ENCODE results near the gene NCR2.

The NCR2 gene

DNA sequence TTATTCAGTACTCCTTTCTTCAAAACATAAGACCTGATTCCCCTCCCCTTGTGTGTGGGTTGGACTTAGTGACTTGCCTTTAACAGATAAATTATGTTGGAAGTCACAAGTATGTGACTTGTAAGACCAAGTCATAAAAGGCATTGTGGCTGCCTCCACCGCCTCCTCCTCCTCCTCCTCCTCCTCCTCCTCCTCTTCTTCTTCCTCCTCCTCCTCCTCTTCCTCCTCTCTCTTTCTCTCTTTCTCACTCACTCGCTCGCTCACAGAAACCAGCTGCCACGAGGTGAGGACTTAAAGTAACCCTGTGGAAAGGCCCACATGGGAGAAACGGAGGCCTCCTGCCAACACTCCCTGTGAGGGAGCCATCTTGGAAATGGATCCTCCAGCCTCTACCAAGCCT, 64.0 kb downstream of the NCR2 start:
- CTCF ChIA-PET, result interaction anchor here (0.8 kb wide), 1 partner anchor 25 kb away, joined by 3 read pairs; no protein-coding TSS in a partner anchor
- TF ChIP-seq RBAK (tag by site-specific recombination; IDR thresholded peaks at IDR 0.05) (no peak), REPIN1 (tag by site-specific recombination; IDR thresholded peaks at IDR 0.05; ENCODE audit: low read depth) (no peak), ZNF335 (tag by site-specific recombination; conservative IDR thresholded peaks at IDR 0.05) (no peak), ZNF596 (tag by site-specific recombination; IDR thresholded peaks at IDR 0.05) (no peak), ZFP37 (tag by site-specific recombination; IDR thresholded peaks at IDR 0.05) (no peak), ZNF16 (tag by site-specific recombination; IDR thresholded peaks at IDR 0.05; ENCODE audit: low read depth) (no peak), ZFHX2 (tag by site-specific recombination; conservative IDR thresholded peaks at IDR 0.05) (peak; percentile 81), TCF7L2 (IDR thresholded peaks at IDR 0.05; ENCODE audit: borderline replicate concordance, low read depth, low read length) (no peak), ZNF629 (tag by site-specific recombination; IDR thresholded peaks at IDR 0.05) (no peak), ZNF266 (tag by site-specific recombination; IDR thresholded peaks at IDR 0.05; ENCODE audit: low read depth) (no peak), ZNF626 (tag by site-specific recombination; IDR thresholded peaks at IDR 0.05) (no peak), EGR2 (tag by site-specific recombination; IDR thresholded peaks at IDR 0.05; ENCODE audit: low read depth) (peak; percentile 97), ZFP3 (tag by site-specific recombination; IDR thresholded peaks at IDR 0.05; ENCODE audit: low read depth) (no peak), ZNF10 (tag by site-specific recombination; IDR thresholded peaks at IDR 0.05) (no peak), ZNF132 (tag by site-specific recombination; IDR thresholded peaks at IDR 0.05; ENCODE audit: borderline replicate concordance) (no peak), ZNF530 (tag by site-specific recombination; IDR thresholded peaks at IDR 0.05; ENCODE audit: low read depth) (no peak), ZNF202 (tag by site-specific recombination; IDR thresholded peaks at IDR 0.05; ENCODE audit: borderline replicate concordance) (no peak), ZNF292 (tag by site-specific recombination; IDR thresholded peaks at IDR 0.05; ENCODE audit: borderline replicate concordance, low read depth) (no peak), ZNF600 (tag by site-specific recombination; IDR thresholded peaks at IDR 0.05) (no peak)
- TF ChIP-seq, protein P1, sequence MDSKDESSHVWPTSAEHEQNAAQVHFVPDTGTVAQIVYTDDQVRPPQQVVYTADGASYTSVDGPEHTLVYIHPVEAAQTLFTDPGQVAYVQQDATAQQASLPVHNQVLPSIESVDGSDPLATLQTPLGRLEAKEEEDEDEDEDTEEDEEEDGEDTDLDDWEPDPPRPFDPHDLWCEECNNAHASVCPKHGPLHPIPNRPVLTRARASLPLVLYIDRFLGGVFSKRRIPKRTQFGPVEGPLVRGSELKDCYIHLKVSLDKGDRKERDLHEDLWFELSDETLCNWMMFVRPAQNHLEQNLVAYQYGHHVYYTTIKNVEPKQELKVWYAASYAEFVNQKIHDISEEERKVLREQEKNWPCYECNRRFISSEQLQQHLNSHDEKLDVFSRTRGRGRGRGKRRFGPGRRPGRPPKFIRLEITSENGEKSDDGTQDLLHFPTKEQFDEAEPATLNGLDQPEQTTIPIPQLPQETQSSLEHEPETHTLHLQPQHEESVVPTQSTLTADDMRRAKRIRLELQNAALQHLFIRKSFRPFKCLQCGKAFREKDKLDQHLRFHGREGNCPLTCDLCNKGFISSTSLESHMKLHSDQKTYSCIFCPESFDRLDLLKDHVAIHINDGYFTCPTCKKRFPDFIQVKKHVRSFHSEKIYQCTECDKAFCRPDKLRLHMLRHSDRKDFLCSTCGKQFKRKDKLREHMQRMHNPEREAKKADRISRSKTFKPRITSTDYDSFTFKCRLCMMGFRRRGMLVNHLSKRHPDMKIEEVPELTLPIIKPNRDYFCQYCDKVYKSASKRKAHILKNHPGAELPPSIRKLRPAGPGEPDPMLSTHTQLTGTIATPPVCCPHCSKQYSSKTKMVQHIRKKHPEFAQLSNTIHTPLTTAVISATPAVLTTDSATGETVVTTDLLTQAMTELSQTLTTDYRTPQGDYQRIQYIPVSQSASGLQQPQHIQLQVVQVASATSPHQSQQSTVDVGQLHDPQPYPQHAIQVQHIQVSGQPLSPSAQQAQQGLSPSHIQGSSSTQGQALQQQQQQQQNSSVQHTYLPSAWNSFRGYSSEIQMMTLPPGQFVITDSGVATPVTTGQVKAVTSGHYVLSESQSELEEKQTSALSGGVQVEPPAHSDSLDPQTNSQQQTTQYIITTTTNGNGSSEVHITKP (tag by site-specific recombination; IDR thresholded peaks at IDR 0.05), result no peak
- TF ChIP-seq, protein P2, sequence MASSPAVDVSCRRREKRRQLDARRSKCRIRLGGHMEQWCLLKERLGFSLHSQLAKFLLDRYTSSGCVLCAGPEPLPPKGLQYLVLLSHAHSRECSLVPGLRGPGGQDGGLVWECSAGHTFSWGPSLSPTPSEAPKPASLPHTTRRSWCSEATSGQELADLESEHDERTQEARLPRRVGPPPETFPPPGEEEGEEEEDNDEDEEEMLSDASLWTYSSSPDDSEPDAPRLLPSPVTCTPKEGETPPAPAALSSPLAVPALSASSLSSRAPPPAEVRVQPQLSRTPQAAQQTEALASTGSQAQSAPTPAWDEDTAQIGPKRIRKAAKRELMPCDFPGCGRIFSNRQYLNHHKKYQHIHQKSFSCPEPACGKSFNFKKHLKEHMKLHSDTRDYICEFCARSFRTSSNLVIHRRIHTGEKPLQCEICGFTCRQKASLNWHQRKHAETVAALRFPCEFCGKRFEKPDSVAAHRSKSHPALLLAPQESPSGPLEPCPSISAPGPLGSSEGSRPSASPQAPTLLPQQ (tag by site-specific recombination; IDR thresholded peaks at IDR 0.05), result no peak
- TF ChIP-seq, protein P3, sequence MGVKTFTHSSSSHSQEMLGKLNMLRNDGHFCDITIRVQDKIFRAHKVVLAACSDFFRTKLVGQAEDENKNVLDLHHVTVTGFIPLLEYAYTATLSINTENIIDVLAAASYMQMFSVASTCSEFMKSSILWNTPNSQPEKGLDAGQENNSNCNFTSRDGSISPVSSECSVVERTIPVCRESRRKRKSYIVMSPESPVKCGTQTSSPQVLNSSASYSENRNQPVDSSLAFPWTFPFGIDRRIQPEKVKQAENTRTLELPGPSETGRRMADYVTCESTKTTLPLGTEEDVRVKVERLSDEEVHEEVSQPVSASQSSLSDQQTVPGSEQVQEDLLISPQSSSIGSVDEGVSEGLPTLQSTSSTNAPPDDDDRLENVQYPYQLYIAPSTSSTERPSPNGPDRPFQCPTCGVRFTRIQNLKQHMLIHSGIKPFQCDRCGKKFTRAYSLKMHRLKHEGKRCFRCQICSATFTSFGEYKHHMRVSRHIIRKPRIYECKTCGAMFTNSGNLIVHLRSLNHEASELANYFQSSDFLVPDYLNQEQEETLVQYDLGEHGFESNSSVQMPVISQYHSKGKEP (tag by site-specific recombination; IDR thresholded peaks at IDR 0.05), result no peak
- TF ChIP-seq, protein P4, sequence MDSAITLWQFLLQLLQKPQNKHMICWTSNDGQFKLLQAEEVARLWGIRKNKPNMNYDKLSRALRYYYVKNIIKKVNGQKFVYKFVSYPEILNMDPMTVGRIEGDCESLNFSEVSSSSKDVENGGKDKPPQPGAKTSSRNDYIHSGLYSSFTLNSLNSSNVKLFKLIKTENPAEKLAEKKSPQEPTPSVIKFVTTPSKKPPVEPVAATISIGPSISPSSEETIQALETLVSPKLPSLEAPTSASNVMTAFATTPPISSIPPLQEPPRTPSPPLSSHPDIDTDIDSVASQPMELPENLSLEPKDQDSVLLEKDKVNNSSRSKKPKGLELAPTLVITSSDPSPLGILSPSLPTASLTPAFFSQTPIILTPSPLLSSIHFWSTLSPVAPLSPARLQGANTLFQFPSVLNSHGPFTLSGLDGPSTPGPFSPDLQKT (IDR thresholded peaks at IDR 0.05; ENCODE audit: borderline replicate concordance, low read depth, low read length), result no peak
- TF ChIP-seq, protein P5, sequence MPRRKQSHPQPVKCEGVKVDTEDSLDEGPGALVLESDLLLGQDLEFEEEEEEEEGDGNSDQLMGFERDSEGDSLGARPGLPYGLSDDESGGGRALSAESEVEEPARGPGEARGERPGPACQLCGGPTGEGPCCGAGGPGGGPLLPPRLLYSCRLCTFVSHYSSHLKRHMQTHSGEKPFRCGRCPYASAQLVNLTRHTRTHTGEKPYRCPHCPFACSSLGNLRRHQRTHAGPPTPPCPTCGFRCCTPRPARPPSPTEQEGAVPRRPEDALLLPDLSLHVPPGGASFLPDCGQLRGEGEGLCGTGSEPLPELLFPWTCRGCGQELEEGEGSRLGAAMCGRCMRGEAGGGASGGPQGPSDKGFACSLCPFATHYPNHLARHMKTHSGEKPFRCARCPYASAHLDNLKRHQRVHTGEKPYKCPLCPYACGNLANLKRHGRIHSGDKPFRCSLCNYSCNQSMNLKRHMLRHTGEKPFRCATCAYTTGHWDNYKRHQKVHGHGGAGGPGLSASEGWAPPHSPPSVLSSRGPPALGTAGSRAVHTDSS (tag by site-specific recombination; IDR thresholded peaks at IDR 0.05), result peak; percentile 82

More for the DNA sequence above, 64.0 kb downstream of the NCR2 start:
- no peaks in the 10 kb centered on the region for H3K9me3 ChIP-seq (ENCODE audit: control insufficient read depth, insufficient read depth, low read depth, low read length)
- H3K27ac ChIP-seq (ENCODE audit: extremely low read depth, low read depth, low read length), result no peak overlapping the region
- no peaks in the 10 kb centered on the region for H3K4me1 ChIP-seq (ENCODE audit: control insufficient read depth, insufficient read depth, low read length)
- POLR2A ChIA-PET, result no interaction called here
- H3K4me3 ChIP-seq (ENCODE audit: low read depth, low read length), result no peak overlapping the region
- no peaks in the 10 kb centered on the region for H3K36me3 ChIP-seq (ENCODE audit: control insufficient read depth in 2 of 2, insufficient read depth in 1 of 2, low read length in 2 of 2)

Measured in HEK293 (cell line).